Tibial nerve (tissue), 4 donors: ENCODE results near the gene PLEKHG5. TPM values are rescaled to one million over a fixed set of nuclear protein-coding genes. Genes with fewer than 3 reads are reported as not detected.
"Not testable (repeated sequence)": the region's sequence is repeated elsewhere in the genome, so short reads cannot be mapped to it uniquely, and the experiment has no call there.

Experiments used
- DNase-seq, 2 donors: peaks; one replicate each; pipeline ENCODE4 v3.0.0-alpha.2; 2019; ENCODE audit warnings: low spot score in 2 of 2
- H3K27ac ChIP-seq, 4 donors: fragments of 200-600 bp; sonication (generic) in 3 of 4; one replicate each; pipeline ENCODE4 v1.5.1; 2017 to 2019; ENCODE audit warnings: mild to moderate bottlenecking in 1 of 4
- H3K27me3 ChIP-seq, 2 donors: fragments of 200-600 bp; sonication (generic) in 1 of 2; one replicate each; pipeline versions ENCODE4 v1.5.1 to v1.6.0; 2017 to 2019
- H3K36me3 ChIP-seq, 3 donors: fragments of 200-600 bp; sonication (generic); one replicate each; pipeline ENCODE4 v1.5.1; 2018 to 2019
- H3K4me1 ChIP-seq, 4 donors: fragments of 200-600 bp; sonication (generic) in 3 of 4; one replicate each; pipeline ENCODE4 v1.5.1; 2017 to 2019
- H3K4me3 ChIP-seq, 4 donors: fragments of 200-600 bp; sonication (generic) in 3 of 4; one replicate each; pipeline ENCODE4 v1.5.1; 2017 to 2019; ENCODE audit warnings: mild to moderate bottlenecking in 1 of 4, moderate library complexity in 1 of 4
- H3K9me3 ChIP-seq, 4 donors: fragments of 200-600 bp; sonication (generic) in 3 of 4; one replicate each; pipeline ENCODE4 v1.5.1; 2017 to 2019
- CTCF ChIP-seq, 5 experiments: fragments of 200-600 bp in 3 of 5; fragments of 450-650 bp in 2 of 5; sonication (generic) in 3 of 5; IDR thresholded peaks; one replicate each; pipeline ENCODE4 v1.5.1; 2016 to 2019; ENCODE audit warnings: antibody characterized with exemption in 5 of 5, mild to moderate bottlenecking in 3 of 5, moderate library complexity in 2 of 5
- EP300 ChIP-seq, 2 donors: sonication (generic); formaldehyde crosslinking; IDR thresholded peaks; one replicate each; pipeline ENCODE4 v1.6.1; 2017; ENCODE audit warnings: antibody characterized with exemption in 2 of 2, mild to moderate bottlenecking in 1 of 2
- POLR2A ChIP-seq, 2 donors: fragments of 450-650 bp; IDR thresholded peaks; one replicate each; pipeline ENCODE4 v1.6.1; 2017; ENCODE audit warnings: antibody characterized with exemption in 2 of 2, mild to moderate bottlenecking in 2 of 2, moderate library complexity in 2 of 2
- WGBS, 2 donors: methylation state at CpG; one replicate each; pipeline ENCODE4 v1.1.5; 2018; 5-methylcytosine and 5-hydroxymethylcytosine counted together
- total RNA-seq, 4 donors: library from RNA; depleted of rRNA; stranded (reverse); fragments of >200 nt; gene quantifications; one replicate each; pipeline ENCODE4 v1.1.0, GENCODE V29; 2016

Gene PLEKHG5
- total RNA-seq, 4 donors from 2014 or later = 25.6 to 40.8 (median 30.8) TPM

- Histone ChIP-seq H3K9me3 (no peaks in the 10 kb centered on the region), H3K4me1 (peaks cover 0 to 19% (median 11%) of the 10 kb centered on the region in 4 donors), H3K4me3 (peak overlapping the region; percentile 7 to 40 (median 30)), H3K27me3 (peaks cover 0 to 31% of the 10 kb centered on the region in 2 donors), H3K27ac (peak overlapping the region; percentile 52 to 86 (median 74)), H3K36me3 (peaks cover 0 to 28% (median 0%) of the 10 kb centered on the region in 3 donors)
- no peak for DNase-seq
- no peak for TF ChIP-seq CTCF (IDR thresholded peaks at IDR 0.05)
- 14 to 22% methylated on average over 14 to 18 of the region's 18 CpGs for WGBS, 2 donors
Measured at GRCh38 chr1:6459850-6460265, 31.6 kb downstream of the PLEKHG5 start.

GRCh38 chr1:6456800-6457466 lies 34.5 kb downstream of the PLEKHG5 start:
- TF ChIP-seq POLR2A (IDR thresholded peaks at IDR 0.05) (no peak), EP300 (IDR thresholded peaks at IDR 0.05) (no peak), CTCF (IDR thresholded peaks at IDR 0.05) (no peak)

GRCh38 chr1:6455752-6456520 lies 35.5 kb downstream of the PLEKHG5 start:
- not testable (repeated sequence) for H3K4me3 ChIP-seq, H3K36me3 ChIP-seq, DNase-seq, H3K27ac ChIP-seq, H3K9me3 ChIP-seq
- Histone ChIP-seq H3K27me3 (peaks cover 0 to 55% of the 10 kb centered on the region in 2 donors), H3K4me1 (peaks cover 0 to 18% (median 11%) of the 10 kb centered on the region in 4 donors)
- 60 to 64% methylated on average over 49 to 50 of the region's 58 CpGs for WGBS, 2 donors

More at GRCh38 chr1:6456800-6457466, 34.5 kb downstream of the PLEKHG5 start:
- Histone ChIP-seq H3K9me3 (no peaks in the 10 kb centered on the region), H3K27me3 (peaks cover 0 to 55% of the 10 kb centered on the region in 2 donors), H3K27ac (no peak overlapping the region), H3K4me1 (peaks cover 0 to 24% (median 11%) of the 10 kb centered on the region in 4 donors), H3K36me3 (peaks cover 0 to 14% (median 0%) of the 10 kb centered on the region in 3 donors), H3K4me3 (no peak overlapping the region)
- WGBS, 2 donors = 67 to 74% methylated on average over 10 to 11 of the region's 11 CpGs
- no peak for DNase-seq

GRCh38 chr1:6454856-6455751 lies 36.4 kb downstream of the PLEKHG5 start:
- Histone ChIP-seq H3K4me1 (peaks cover 0 to 11% (median 4%) of the 10 kb centered on the region in 4 donors), H3K36me3 (peaks cover 0 to 7% (median 0%) of the 10 kb centered on the region in 3 donors), H3K27me3 (peaks cover 0 to 55% of the 10 kb centered on the region in 2 donors), H3K9me3 (no peaks in the 10 kb centered on the region), H3K27ac (no peak overlapping the region), H3K4me3 (no peak overlapping the region)
- 33 to 40% methylated on average over 20 to 58 of the region's 115 CpGs for WGBS, 2 donors
- DNase-seq = no peak
- no peak for TF ChIP-seq POLR2A (IDR thresholded peaks at IDR 0.05)
- TF ChIP-seq EP300 (IDR thresholded peaks at IDR 0.05) = no peak
- no peak for TF ChIP-seq CTCF (IDR thresholded peaks at IDR 0.05)

- H3K4me3 ChIP-seq, DNase-seq, H3K27ac ChIP-seq, H3K36me3 ChIP-seq, H3K9me3 ChIP-seq: not testable (repeated sequence)
- Histone ChIP-seq H3K27me3 (peaks cover 0 to 59% of the 10 kb centered on the region in 2 donors), H3K4me1 (peaks cover 0 to 20% (median 0%) of the 10 kb centered on the region in 4 donors)
- 45 to 52% methylated on average over 54 to 66 of the region's 85 CpGs for WGBS, 2 donors
Measured at GRCh38 chr1:6453895-6454855, 37.3 kb downstream of the PLEKHG5 start.
